K562 treated with DMSO at 1 percent for 4 hours (cell line): ENCODE measurements around the gene TMEM271. TPM values are rescaled to one million over a fixed set of nuclear protein-coding genes. Genes with fewer than 3 reads are reported as not detected.

Source experiments
- total RNA-seq: library from RNA; unstranded; fragments of 300-600 nt; gene quantifications from 2 replicates; pipeline ENCODE4 v1.2.3, GENCODE V29; 2022; ENCODE audit not compliant: insufficient read depth

TMEM271 gene, protein sequence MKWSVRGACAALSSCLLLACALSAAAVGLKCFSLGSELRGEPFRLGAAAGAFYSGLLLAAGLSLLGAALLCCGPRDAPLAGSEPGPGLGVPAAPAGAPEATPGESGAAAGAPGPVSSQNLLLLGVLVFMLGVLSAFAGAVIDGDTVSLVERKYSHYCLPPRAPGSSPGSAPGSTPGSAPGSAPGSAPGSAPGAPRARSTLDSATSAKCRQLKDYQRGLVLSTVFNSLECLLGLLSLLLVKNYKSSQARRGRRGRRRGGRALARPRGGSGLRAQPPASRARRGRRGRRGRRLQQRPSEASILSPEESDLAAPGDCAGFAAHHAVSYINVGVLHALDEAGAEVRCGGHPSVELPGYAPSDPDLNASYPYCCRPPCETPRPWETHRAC
- total RNA-seq, result not detected in 2 replicates

GRCh38 chr4:576245-576821, at the start of gene TMEM271:
Gene TMEM271, minus strand, starts transcription at chr4:576295. Its CDS starts 233 bp downstream, at chr4:576062.

DNA sequence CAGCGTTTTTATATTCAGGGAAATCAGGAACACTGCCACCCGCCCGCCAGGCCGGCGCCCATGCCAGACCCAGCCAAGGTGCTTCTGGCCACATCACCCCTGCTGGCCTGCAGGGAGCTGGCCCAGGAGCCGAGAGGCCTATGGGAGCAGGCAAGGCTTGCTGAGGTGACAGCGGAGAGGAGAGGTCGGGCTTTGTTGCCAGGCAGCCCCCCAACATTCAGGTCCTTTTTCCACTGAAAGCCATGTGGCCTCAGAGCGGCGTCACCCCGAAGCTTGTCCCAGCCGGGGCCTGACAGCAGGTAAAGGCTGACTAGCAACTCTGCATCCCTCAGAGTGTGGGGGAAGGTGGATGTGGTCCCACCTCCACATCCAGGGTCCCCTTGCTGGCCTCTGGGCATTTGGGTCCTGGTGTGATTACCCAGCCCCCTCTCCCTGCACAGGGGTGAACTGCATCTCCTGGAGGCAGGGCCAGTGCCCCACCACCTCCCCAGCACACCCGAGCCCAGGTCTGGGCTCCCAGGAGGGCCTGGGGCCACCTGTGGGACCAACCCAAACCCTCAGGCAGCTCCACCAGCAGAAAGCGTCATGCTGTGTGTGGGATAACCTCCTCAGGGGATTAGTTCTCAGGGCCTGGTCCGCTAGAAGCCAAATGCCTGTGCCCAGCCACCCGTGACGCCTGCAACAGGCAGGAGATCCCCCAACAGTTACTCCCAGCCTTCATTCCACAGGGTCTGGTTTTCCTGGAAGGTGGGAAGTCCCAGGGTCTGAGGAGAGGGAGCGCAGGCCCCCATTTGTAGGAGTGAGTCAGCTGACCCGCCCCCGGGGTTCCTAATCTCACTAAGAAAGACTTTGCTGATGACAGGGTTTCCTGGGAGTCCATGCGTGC, 48.9 kb upstream of the TMEM271 start, which contains the start of gene PDE6B:
PDE6B (plus strand) TSS at position 869 of the 886 bp plus-strand sequence. CDS start 54 bp downstream, outside the sequence.

Other genes with a start within 250 kb of the TMEM271 start
- not detected in 2 replicates for gene ZNF141, start 238.5 kb downstream of the TMEM271 start, total RNA-seq
- 5.8 and 15.2 TPM in 2 replicates for gene ZNF721, start 77.1 kb downstream of the TMEM271 start, total RNA-seq
- 23.1 and 26.9 TPM in 2 replicates for gene PIGG, start 77.1 kb downstream of the TMEM271 start, total RNA-seq
- gene PDE6B, start 49.3 kb upstream of the TMEM271 start, total RNA-seq, result not detected in 2 replicates
- gene ATP5ME, start 98.0 kb upstream of the TMEM271 start, total RNA-seq, result 226 and 274 TPM in 2 replicates
- gene MYL5, start 98.2 kb upstream of the TMEM271 start, total RNA-seq, result 2.7 TPM in 1 of 2 replicates, not detected in the other
- not detected in 2 replicates for gene SLC49A3, start 112.9 kb upstream of the TMEM271 start, total RNA-seq
- gene PCGF3, start 129.5 kb upstream of the TMEM271 start, total RNA-seq, result 25.7 and 38.4 TPM in 2 replicates
- gene CPLX1, start 249.8 kb upstream of the TMEM271 start, total RNA-seq, result not detected in 2 replicates